ENCODE results near the gene PEAK3. TPM values are rescaled to one million over a fixed set of nuclear protein-coding genes. Genes with fewer than 3 reads are reported as not detected.
A peak's percentile ranks its signal among the peaks of the same experiment; 100 is the strongest.

PEAK3 gene
- total RNA-seq, 1 donor from 2014 or later, result 4.7 TPM

GRCh38 chr19:2236064-2236313 lies 46.0 kb downstream of the PEAK3 start:
- no peak for DNase-seq (ENCODE audit: low spot score in 2 of 2)
- Histone ChIP-seq H3K9me3 (no peaks in the 10 kb centered on the region), H3K27ac (peak overlapping the region; percentile 97 to 98), H3K4me3 (peak overlapping the region; percentile 85 to 100), H3K4me1 (peaks cover 19 to 40% of the 10 kb centered on the region in 2 donors), H3K27me3 (no peaks in the 10 kb centered on the region), H3K36me3 (peaks cover 9 to 21% of the 10 kb centered on the region in 2 donors)
- no peak for TF ChIP-seq CTCF (IDR thresholded peaks at IDR 0.05)
- intact Hi-C loops (cut with DNase I), result loop anchor here (1.0 to 5.0 kb wide), 8 partner anchors 33 to 156 kb away; partner anchors contain the start of genes AP3D1, IZUMO4, LSM7 and MOB3A

GRCh38 chr19:2235381-2236063 lies 46.5 kb downstream of the PEAK3 start:
- no peak for DNase-seq (ENCODE audit: low spot score in 2 of 2)
- Histone ChIP-seq H3K27ac (peak overlapping the region; percentile 97 to 98), H3K4me1 (peaks cover 14 to 35% of the 10 kb centered on the region in 2 donors)

GRCh38 chr19:2234996-2235380 lies 47.0 kb downstream of the PEAK3 start:
- peaks cover 10 to 30% of the 10 kb centered on the region in 2 donors for H3K4me1 ChIP-seq
- H3K36me3 ChIP-seq, result peaks cover 9 to 31% of the 10 kb centered on the region in 2 donors
- no peaks in the 10 kb centered on the region for H3K9me3 ChIP-seq

More at GRCh38 chr19:2235381-2236063, 46.5 kb downstream of the PEAK3 start:
- no peaks in the 10 kb centered on the region for H3K27me3 ChIP-seq
- no peak for TF ChIP-seq CTCF (IDR thresholded peaks at IDR 0.05)
- H3K36me3 ChIP-seq, result peaks cover 9 to 26% of the 10 kb centered on the region in 2 donors
- peak overlapping the region; percentile 85 to 100 for H3K4me3 ChIP-seq
- intact Hi-C loops (cut with DNase I), result loop anchor here (1.0 to 5.0 kb wide), 8 partner anchors 34 to 157 kb away; partner anchors contain the start of genes AP3D1, IZUMO4, LSM7 and MOB3A
- no peaks in the 10 kb centered on the region for H3K9me3 ChIP-seq

GRCh38 chr19:2233601-2234280 lies 48.2 kb downstream of the PEAK3 start:
- Histone ChIP-seq H3K36me3 (peaks cover 15 to 44% of the 10 kb centered on the region in 2 donors), H3K4me1 (peaks cover 10 to 18% of the 10 kb centered on the region in 2 donors), H3K27ac (no peak overlapping the region), H3K9me3 (no peaks in the 10 kb centered on the region), H3K4me3 (no peak overlapping the region), H3K27me3 (no peaks in the 10 kb centered on the region)
- intact Hi-C loops (cut with DNase I), result no loop called here
- no peak for TF ChIP-seq CTCF (IDR thresholded peaks at IDR 0.05)
- no peak for DNase-seq (ENCODE audit: low spot score in 2 of 2)

More at GRCh38 chr19:2234996-2235380, 47.0 kb downstream of the PEAK3 start:
- no peaks in the 10 kb centered on the region for H3K27me3 ChIP-seq
- DNase-seq (ENCODE audit: low spot score in 2 of 2), result no peak
- peak overlapping the region; percentile 97 to 98 for H3K27ac ChIP-seq
- no peak for TF ChIP-seq CTCF (IDR thresholded peaks at IDR 0.05)
- peak overlapping the region; percentile 85 to 100 for H3K4me3 ChIP-seq
- intact Hi-C loops (cut with DNase I), result loop anchor here (5.0 kb wide), 1 partner anchor 157 kb away; no protein-coding TSS in a partner anchor

GRCh38 chr19:2232286-2233151 lies 49.5 kb downstream of the PEAK3 start:
- no peak for DNase-seq (ENCODE audit: low spot score in 2 of 2)
- no peak overlapping the region for H3K4me3 ChIP-seq
- TF ChIP-seq CTCF (IDR thresholded peaks at IDR 0.05), result no peak
- no peak overlapping the region for H3K27ac ChIP-seq
- intact Hi-C loops (cut with DNase I), result no loop called here
- no peaks in the 10 kb centered on the region for H3K9me3 ChIP-seq
- peaks cover 21 to 49% of the 10 kb centered on the region in 2 donors for H3K36me3 ChIP-seq
- H3K4me1 ChIP-seq, result peaks cover 6 to 9% of the 10 kb centered on the region in 2 donors
- no peaks in the 10 kb centered on the region for H3K27me3 ChIP-seq

Measured in ascending aorta (tissue), 2 donors.